ENCODE data around the gene SPTY2D1.

- TF ChIP-seq CTCF (IDR thresholded peaks at IDR 0.05) (no peak), RAD21 (IDR thresholded peaks at IDR 0.05; ENCODE audit: low read length) (no peak), MAX (IDR thresholded peaks at IDR 0.05; ENCODE audit: low read depth) (no peak), ZBTB33 (IDR thresholded peaks at IDR 0.05; ENCODE audit: borderline replicate concordance, low read depth) (no peak), MEF2A (IDR thresholded peaks at IDR 0.05; ENCODE audit: borderline replicate concordance, low read depth) (no peak), CHD2 (IDR thresholded peaks at IDR 0.05; ENCODE audit: low read length, partially characterized antibody) (no peak), POLR2AphosphoS5 (IDR thresholded peaks at IDR 0.05; ENCODE audit: low read depth, low read length) (no peak), SMC3 (IDR thresholded peaks at IDR 0.05; ENCODE audit: low read depth, low read length) (no peak), REST (IDR thresholded peaks at IDR 0.05; ENCODE audit: low read depth, low read length) (no peak), ELF1 (IDR thresholded peaks at IDR 0.05) (no peak)
These were observed 35.6 kb upstream of the SPTY2D1 start for GRCh38 chr11:18669711-18670110.

Measured in SK-N-SH (cell line).